Adrenal gland (tissue), 5 donors: Measurements from ENCODE around the gene RER1.

Source experiments
- POLR2A ChIP-seq, 2 donors: fragments of 450-650 bp; IDR thresholded peaks; one replicate each; pipeline ENCODE4 v1.6.1; 2017; ENCODE audit warnings: antibody characterized with exemption in 2 of 2, mild to moderate bottlenecking in 2 of 2, moderate library complexity in 1 of 2
- TF ChIP-seq, protein P1 (sequence below), 6 experiments: fragments of 450-650 bp in 4 of 6; fragments of 200-600 bp in 2 of 6; sonication (generic) in 1 of 6; IDR thresholded peaks; 1 replicate in 5 of 6; 2 replicates in 1 of 6; pipeline versions ENCODE4 v1.5.1 to v1.8.0; 2016 to 2021; ENCODE audit warnings: antibody characterized with exemption in 6 of 6, mild to moderate bottlenecking in 2 of 6, moderate library complexity in 1 of 6
- donor health status: DM: no; HTN: no; CAD: no.

DNA sequence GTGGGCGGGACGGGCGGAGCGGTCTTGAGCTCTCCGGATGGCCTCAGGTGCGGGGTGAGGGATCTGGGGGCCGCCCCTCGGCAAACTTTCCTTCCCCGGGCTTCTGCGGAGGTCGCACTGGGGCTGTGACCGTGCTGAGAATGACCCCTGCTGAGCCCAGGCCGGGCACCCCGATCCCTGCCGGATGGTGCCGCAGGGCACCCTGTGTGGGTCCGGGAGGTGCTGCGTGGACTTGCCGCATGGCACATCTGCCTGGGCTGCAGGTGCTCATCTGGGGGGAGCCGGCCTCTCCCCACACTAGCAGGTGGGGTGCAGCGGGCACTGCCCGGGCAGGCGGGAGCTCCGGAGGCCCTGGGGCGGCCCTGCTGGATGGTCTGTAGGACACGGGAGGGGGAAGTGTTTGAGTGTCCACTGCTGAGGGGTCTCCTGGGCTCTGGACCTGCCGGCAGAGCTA, 52.5 kb downstream of the RER1 start:
- TF ChIP-seq, protein P1, sequence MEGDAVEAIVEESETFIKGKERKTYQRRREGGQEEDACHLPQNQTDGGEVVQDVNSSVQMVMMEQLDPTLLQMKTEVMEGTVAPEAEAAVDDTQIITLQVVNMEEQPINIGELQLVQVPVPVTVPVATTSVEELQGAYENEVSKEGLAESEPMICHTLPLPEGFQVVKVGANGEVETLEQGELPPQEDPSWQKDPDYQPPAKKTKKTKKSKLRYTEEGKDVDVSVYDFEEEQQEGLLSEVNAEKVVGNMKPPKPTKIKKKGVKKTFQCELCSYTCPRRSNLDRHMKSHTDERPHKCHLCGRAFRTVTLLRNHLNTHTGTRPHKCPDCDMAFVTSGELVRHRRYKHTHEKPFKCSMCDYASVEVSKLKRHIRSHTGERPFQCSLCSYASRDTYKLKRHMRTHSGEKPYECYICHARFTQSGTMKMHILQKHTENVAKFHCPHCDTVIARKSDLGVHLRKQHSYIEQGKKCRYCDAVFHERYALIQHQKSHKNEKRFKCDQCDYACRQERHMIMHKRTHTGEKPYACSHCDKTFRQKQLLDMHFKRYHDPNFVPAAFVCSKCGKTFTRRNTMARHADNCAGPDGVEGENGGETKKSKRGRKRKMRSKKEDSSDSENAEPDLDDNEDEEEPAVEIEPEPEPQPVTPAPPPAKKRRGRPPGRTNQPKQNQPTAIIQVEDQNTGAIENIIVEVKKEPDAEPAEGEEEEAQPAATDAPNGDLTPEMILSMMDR (IDR thresholded peaks at IDR 0.05): no peak
- no peak for TF ChIP-seq POLR2A (IDR thresholded peaks at IDR 0.05)
